GM23338 (cell line): ENCODE measurements around the gene UNK. TPM values are rescaled to one million over a fixed set of nuclear protein-coding genes. Genes with fewer than 3 reads are reported as not detected.

Experiments
- ATAC-seq: fragments of 200-7000 bp; cut with Tn5 transposase; 3 replicates; pipeline ENCODE4 v1.9.1; 2020
- DNase-seq: peaks from one replicate; pipeline ENCODE4 v3.0.0-alpha.2; 2015; ENCODE audit warnings: low spot score
- H2AFZ ChIP-seq: fragments of 200-600 bp; sonication (generic); 2 replicates; pipeline ENCODE4 v1.8.0; 2016; ENCODE audit warnings: antibody characterized with exemption, mild to moderate bottlenecking, moderate library complexity
- H3F3A ChIP-seq: fragments of 200-600 bp; sonication (generic); replicated peaks from 2 replicates; pipeline ENCODE4 v1.8.0; 2017; ENCODE audit warnings: antibody characterized with exemption, mixed run types, low read depth
- H3K27ac ChIP-seq: fragments of 200-600 bp; sonication (generic); 2 replicates; pipeline ENCODE4 v1.6.1; 2016; ENCODE audit warnings: low read depth
- H3K27me3 ChIP-seq: fragments of 200-600 bp; sonication (generic); 2 replicates; pipeline ENCODE4 v1.8.0; 2016; ENCODE audit warnings: mild to moderate bottlenecking, mixed run types, moderate library complexity; ENCODE audit not compliant: insufficient read depth
- H3K36me3 ChIP-seq: fragments of 200-600 bp; sonication (generic); 2 replicates; pipeline ENCODE4 v1.8.0; 2016; ENCODE audit warnings: mild to moderate bottlenecking; ENCODE audit not compliant: insufficient read depth
- H3K4me1 ChIP-seq: fragments of 200-600 bp; sonication (generic); 2 replicates; pipeline ENCODE4 v1.8.0; 2016; ENCODE audit warnings: mild to moderate bottlenecking, moderate library complexity; ENCODE audit not compliant: insufficient read depth
- H3K4me2 ChIP-seq: fragments of 200-600 bp; sonication (generic); 2 replicates; pipeline ENCODE4 v1.7.1; 2017; ENCODE audit warnings: mixed run types
- H3K4me3 ChIP-seq: fragments of 200-600 bp; sonication (generic); 2 replicates; pipeline ENCODE4 v1.6.1; 2016; ENCODE audit warnings: mixed run types
- H3K79me2 ChIP-seq: fragments of 200-600 bp; sonication (generic); replicated peaks from 2 replicates; pipeline ENCODE4 v1.8.0; 2017; ENCODE audit warnings: mild to moderate bottlenecking; ENCODE audit not compliant: insufficient read depth
- H3K9me2 ChIP-seq: fragments of 200-600 bp; sonication (generic); 2 replicates; pipeline ENCODE4 v1.8.0; 2017; ENCODE audit not compliant: insufficient read depth
- H4K20me1 ChIP-seq: fragments of 200-600 bp; sonication (generic); replicated peaks from 2 replicates; pipeline ENCODE4 v1.8.0; 2017; ENCODE audit warnings: mild to moderate bottlenecking; ENCODE audit not compliant: insufficient read depth
- H3K27ac Mint-ChIP-seq: 2 replicates; pipeline ENCODE4 v1.8.0; 2020; ENCODE audit warnings: inconsistent platforms, mild to moderate bottlenecking, moderate library complexity, mixed read lengths
- H3K27me3 Mint-ChIP-seq: 3 replicates; pipeline ENCODE4 v1.8.0; 2022; ENCODE audit warnings: low read depth, mild to moderate bottlenecking, moderate library complexity, mixed read lengths, inconsistent platforms; ENCODE audit not compliant: insufficient read depth, poor library complexity
- H3K36me3 Mint-ChIP-seq: 3 replicates; pipeline ENCODE4 v1.8.0; 2021; ENCODE audit warnings: low read depth, mild to moderate bottlenecking, inconsistent platforms, moderate library complexity, mixed read lengths
- H3K4me1 Mint-ChIP-seq: 3 replicates; pipeline ENCODE4 v1.8.0; 2020; ENCODE audit warnings: mild to moderate bottlenecking, inconsistent platforms, mixed read lengths
- H3K4me3 Mint-ChIP-seq: 3 replicates; pipeline ENCODE4 v1.8.0; 2021; ENCODE audit warnings: moderate library complexity, mild to moderate bottlenecking, inconsistent platforms, mixed read lengths
- H3K9me3 Mint-ChIP-seq: 3 replicates; pipeline ENCODE4 v1.8.0; 2020; ENCODE audit warnings: moderate library complexity, mild to moderate bottlenecking, inconsistent platforms, mixed read lengths
- CTCF ChIP-seq, 2 experiments: fragments of 200-600 bp in 1 of 2; sonication (generic) in 1 of 2; conservative IDR thresholded peaks; 2 replicates each; pipeline versions ENCODE4 v1.5.1 to v1.6.1; 2016 to 2017; ENCODE audit warnings: antibody characterized with exemption in 2 of 2, low read depth in 2 of 2, mild to moderate bottlenecking in 2 of 2, moderate library complexity in 1 of 2
- ETS1 ChIP-seq: IDR thresholded peaks from 2 replicates; pipeline ENCODE4 v1.6.1; 2016; ENCODE audit warnings: antibody characterized with exemption
- EZH2 ChIP-seq: fragments of 200-600 bp; sonication (generic); IDR thresholded peaks from one replicate; pipeline ENCODE4 v1.8.0; 2017; ENCODE audit warnings: antibody characterized with exemption, mild to moderate bottlenecking, low read depth; ENCODE audit not compliant: unreplicated experiment
- EZH2phosphoT487 ChIP-seq: fragments of 200-600 bp; sonication (generic); IDR thresholded peaks from one replicate; pipeline ENCODE4 v1.8.1; 2018; ENCODE audit warnings: antibody characterized with exemption; ENCODE audit not compliant: unreplicated experiment
- NANOG ChIP-seq: IDR thresholded peaks from 2 replicates; pipeline ENCODE4 v1.6.1; 2016; ENCODE audit warnings: antibody characterized with exemption, borderline replicate concordance
- POLR2AphosphoS5 ChIP-seq: IDR thresholded peaks from 2 replicates; pipeline ENCODE4 v1.6.1; 2016; ENCODE audit warnings: antibody characterized with exemption, low read depth
- REST ChIP-seq: IDR thresholded peaks from one replicate; pipeline ENCODE4 v1.6.1; 2018; ENCODE audit warnings: antibody characterized with exemption; ENCODE audit not compliant: unreplicated experiment
- ZNF114 ChIP-seq: fragments of 250-450 bp; sonication (Bioruptor Pico); IDR thresholded peaks from 2 replicates; pipeline ENCODE4 v1.5.0; 2020; ENCODE audit warnings: mild to moderate bottlenecking, moderate library complexity
- ZNF331 ChIP-seq: fragments of 250-450 bp; sonication (Bioruptor Pico); IDR thresholded peaks from 2 replicates; pipeline ENCODE4 v1.5.0; 2020; ENCODE audit warnings: low read depth, mild to moderate bottlenecking, moderate library complexity
- ZNF462 ChIP-seq: fragments of 250-450 bp; sonication (Bioruptor Pico); IDR thresholded peaks from 2 replicates; pipeline ENCODE4 v1.5.0; 2020; ENCODE audit warnings: mild to moderate bottlenecking, moderate library complexity
- polyA plus RNA-seq: library from polyadenylated mRNA; unstranded; fragments of >200 nt; fragmentation: Nextera tagmentation; extraction: Ambion mirVana; gene quantifications from 2 replicates; pipeline ENCODE4 v1.2.1, GENCODE V29; 2016
- total RNA-seq: library from RNA; depleted of rRNA; stranded (reverse); fragments of >200 nt; shearing (Covaris generic); gene quantifications from 2 replicates; pipeline ENCODE4 v1.2.3, GENCODE V29; 2014

UNK gene
- total and polyA plus RNA-seq, 2 experiments from 2014 or later = 21.8 to 65.2 TPM

- no peaks in the 10 kb centered on the region for H3K79me2 ChIP-seq
- H3K4me1 ChIP-seq = peaks cover 3% of the 10 kb centered on the region; the same call in 1 of the 2 replicates
- Mint-ChIP-seq H3K36me3 (no peaks in the 10 kb centered on the region; the same call in 2 of the 3 replicates), H3K4me1 (peaks cover 12% of the 10 kb centered on the region), H3K9me3 (no peaks in the 10 kb centered on the region; the same call in 2 of the 3 replicates), H3K4me3 (no peak overlapping the region), H3K27me3 (peaks cover 14% of the 10 kb centered on the region), H3K27ac (no peak overlapping the region)
- no peak overlapping the region for H3K27ac ChIP-seq
- peaks cover 4% of the 10 kb centered on the region for H3F3A ChIP-seq
- H4K20me1 ChIP-seq = 0 out of 2 replicates have a peak, but pooled peaks cover 3% of the 10 kb centered on the region
- H3K4me2 ChIP-seq = no peak overlapping the region
- no peaks in the 10 kb centered on the region for H3K9me2 ChIP-seq
- no peak overlapping the region for H3K4me3 ChIP-seq
- H2AFZ ChIP-seq = no peak overlapping the region
- no peak for ATAC-seq
- H3K27me3 ChIP-seq = no peaks in the 10 kb centered on the region
- no peak for DNase-seq
- TF ChIP-seq POLR2AphosphoS5 = no peak
- no peak for TF ChIP-seq CTCF (conservative IDR thresholded peaks at IDR 0.05; ENCODE audit: low read depth in 2 of 2)
- no peak for TF ChIP-seq REST
- TF ChIP-seq ETS1 = no peak
- TF ChIP-seq ZNF114 (CRISPR knock-in tag) = no peak
- TF ChIP-seq EZH2phosphoT487 = no peak
- no peak for TF ChIP-seq NANOG
- TF ChIP-seq ZNF462 (CRISPR knock-in tag) = no peak
- no peak for TF ChIP-seq ZNF331 (CRISPR knock-in tag)
- no peak for TF ChIP-seq EZH2
- H3K36me3 ChIP-seq = no peaks in the 10 kb centered on the region
Measured at GRCh38 chr17:75763269-75763607, 21.4 kb upstream of the UNK start.
